ENCODE data around the gene PSAPL1. TPM values are rescaled to one million over a fixed set of nuclear protein-coding genes. Genes with fewer than 3 reads are reported as not detected.

Gene PSAPL1
- polyA plus RNA-seq, 1 donor from 2014 or later = not detected

- no peak overlapping the region for H3K4me2 ChIP-seq (ENCODE audit: low read length)
- no peaks in the 10 kb centered on the region for H3K9me3 ChIP-seq (ENCODE audit: low read length)
- no peaks in the 10 kb centered on the region for H3K27me3 ChIP-seq (ENCODE audit: insufficient read depth, low read depth, low read length)
- no peaks in the 10 kb centered on the region for H3K79me2 ChIP-seq (replicated peaks; ENCODE audit: insufficient read depth, low read length)
- H4K20me1 ChIP-seq (ENCODE audit: insufficient read depth) = no peaks in the 10 kb centered on the region
- H3K27ac ChIP-seq (ENCODE audit: low read length) = no peak overlapping the region
- H3F3A ChIP-seq (ENCODE audit: insufficient read depth, low read length, poor library complexity, severe bottlenecking) = no peaks in the 10 kb centered on the region
- TF ChIP-seq EP300 (conservative IDR thresholded peaks at IDR 0.05; ENCODE audit: poor library complexity, severe bottlenecking) (no peak), REST (IDR thresholded peaks at IDR 0.05; ENCODE audit: borderline replicate concordance) (no peak), TAF1 (IDR thresholded peaks at IDR 0.05; ENCODE audit: low read depth) (no peak), POLR2AphosphoS5 (IDR thresholded peaks at IDR 0.05) (no peak)
- no peak overlapping the region for H3K4me3 ChIP-seq (ENCODE audit: low read length)
- no peak overlapping the region for H2AFZ ChIP-seq (ENCODE audit: low read depth, low read length)
- H3K9ac ChIP-seq (ENCODE audit: low read length) = no peak overlapping the region
- H3K9me2 ChIP-seq (ENCODE audit: insufficient read depth, low read length) = no peaks in the 10 kb centered on the region
- no peaks in the 10 kb centered on the region for H3K36me3 ChIP-seq (ENCODE audit: insufficient read depth, low read length)
These were observed 1.5 kb upstream of the PSAPL1 start for GRCh38 chr4:7436256-7436655.

GRCh38 chr4:7435471-7436061, 836 bp upstream of the PSAPL1 start:
- H3K9me2 ChIP-seq (ENCODE audit: insufficient read depth, low read length) = no peaks in the 10 kb centered on the region
- H3K9ac ChIP-seq (ENCODE audit: low read length) = no peak overlapping the region
- H3F3A ChIP-seq (ENCODE audit: insufficient read depth, low read length, poor library complexity, severe bottlenecking) = no peaks in the 10 kb centered on the region
- no peaks in the 10 kb centered on the region for H3K79me2 ChIP-seq (replicated peaks; ENCODE audit: insufficient read depth, low read length)
- H4K20me1 ChIP-seq (ENCODE audit: insufficient read depth) = no peaks in the 10 kb centered on the region
- H3K9me3 ChIP-seq (ENCODE audit: low read length) = no peaks in the 10 kb centered on the region
- no peak overlapping the region for H3K4me3 ChIP-seq (ENCODE audit: low read length)
- no peaks in the 10 kb centered on the region for H3K36me3 ChIP-seq (ENCODE audit: insufficient read depth, low read length)
- no peak overlapping the region for H3K4me2 ChIP-seq (ENCODE audit: low read length)
- TF ChIP-seq MXI1 (conservative IDR thresholded peaks at IDR 0.05; ENCODE audit: poor library complexity, severe bottlenecking) (no peak), EZH2 (IDR thresholded peaks at IDR 0.05; ENCODE audit: borderline replicate concordance, insufficient read depth, low read length, poor library complexity, severe bottlenecking) (no peak), CTCF (IDR thresholded peaks at IDR 0.05; ENCODE audit: poor library complexity, severe bottlenecking) (no peak)
- no peak overlapping the region for H3K27ac ChIP-seq (ENCODE audit: low read length)
- H3K27me3 ChIP-seq (ENCODE audit: insufficient read depth, low read depth, low read length) = no peaks in the 10 kb centered on the region
- no peak overlapping the region for H2AFZ ChIP-seq (ENCODE audit: low read depth, low read length)

DNA sequence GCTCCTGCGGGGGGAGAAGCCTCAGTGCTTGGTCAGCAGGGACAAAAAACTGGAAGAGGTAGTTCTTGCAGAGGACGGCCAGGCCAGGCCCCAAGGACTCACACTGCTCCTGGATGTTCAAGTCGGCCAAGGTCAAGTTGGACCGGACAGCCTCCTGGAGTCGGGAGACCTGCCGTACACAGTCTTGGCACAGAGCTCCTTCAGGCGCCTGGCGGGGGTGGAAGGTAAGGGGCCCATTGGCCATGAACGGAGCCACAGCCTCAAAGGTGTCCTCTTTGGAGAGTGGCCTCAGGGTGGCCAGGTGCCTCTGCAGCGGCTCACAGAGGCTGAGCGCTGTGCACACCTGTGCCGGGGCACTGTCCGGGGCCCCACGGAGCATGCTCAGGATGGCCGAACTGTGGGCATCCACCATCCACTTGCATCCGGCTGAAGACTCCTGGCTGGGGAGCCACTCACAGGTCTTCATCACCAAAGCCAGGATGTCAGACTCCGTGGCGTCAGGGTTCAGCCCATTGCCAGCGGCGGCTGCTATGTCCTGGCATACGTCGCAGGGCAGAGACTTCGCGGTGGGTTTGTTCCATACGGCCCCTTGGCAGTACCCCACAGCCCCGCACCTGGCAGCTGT, 477 bp downstream of the PSAPL1 start:
- Histone ChIP-seq H3K79me2 (replicated peaks; ENCODE audit: insufficient read depth, low read length) (no peaks in the 10 kb centered on the region), H3K27me3 (ENCODE audit: insufficient read depth, low read depth, low read length) (no peaks in the 10 kb centered on the region)

More for the DNA sequence above, 477 bp downstream of the PSAPL1 start:
- H4K20me1 ChIP-seq (ENCODE audit: insufficient read depth) = no peaks in the 10 kb centered on the region
- no peak overlapping the region for H3K27ac ChIP-seq (ENCODE audit: low read length)
- H3K9me2 ChIP-seq (ENCODE audit: insufficient read depth, low read length) = no peaks in the 10 kb centered on the region
- no peak overlapping the region for H2AFZ ChIP-seq (ENCODE audit: low read depth, low read length)
- no peaks in the 10 kb centered on the region for H3F3A ChIP-seq (ENCODE audit: insufficient read depth, low read length, poor library complexity, severe bottlenecking)
- no peak overlapping the region for H3K4me3 ChIP-seq (ENCODE audit: low read length)
- no peaks in the 10 kb centered on the region for H3K36me3 ChIP-seq (ENCODE audit: insufficient read depth, low read length)
- no peak overlapping the region for H3K4me2 ChIP-seq (ENCODE audit: low read length)
- no peak overlapping the region for H3K9ac ChIP-seq (ENCODE audit: low read length)
- TF ChIP-seq SMC3 (conservative IDR thresholded peaks at IDR 0.05; ENCODE audit: poor library complexity) (no peak), TAF1 (IDR thresholded peaks at IDR 0.05; ENCODE audit: low read depth) (no peak), CTCF (IDR thresholded peaks at IDR 0.05; ENCODE audit: poor library complexity, severe bottlenecking) (no peak), EP300 (conservative IDR thresholded peaks at IDR 0.05; ENCODE audit: poor library complexity, severe bottlenecking) (no peak), REST (IDR thresholded peaks at IDR 0.05; ENCODE audit: borderline replicate concordance) (no peak), RAD21 (conservative IDR thresholded peaks at IDR 0.05) (no peak), MXI1 (conservative IDR thresholded peaks at IDR 0.05; ENCODE audit: poor library complexity, severe bottlenecking) (no peak), EZH2 (IDR thresholded peaks at IDR 0.05; ENCODE audit: borderline replicate concordance, insufficient read depth, low read length, poor library complexity, severe bottlenecking) (no peak), POLR2AphosphoS5 (IDR thresholded peaks at IDR 0.05) (no peak)
- H3K9me3 ChIP-seq (ENCODE audit: low read length) = no peaks in the 10 kb centered on the region
